ENCODE results near the gene SURF1.

DNA sequence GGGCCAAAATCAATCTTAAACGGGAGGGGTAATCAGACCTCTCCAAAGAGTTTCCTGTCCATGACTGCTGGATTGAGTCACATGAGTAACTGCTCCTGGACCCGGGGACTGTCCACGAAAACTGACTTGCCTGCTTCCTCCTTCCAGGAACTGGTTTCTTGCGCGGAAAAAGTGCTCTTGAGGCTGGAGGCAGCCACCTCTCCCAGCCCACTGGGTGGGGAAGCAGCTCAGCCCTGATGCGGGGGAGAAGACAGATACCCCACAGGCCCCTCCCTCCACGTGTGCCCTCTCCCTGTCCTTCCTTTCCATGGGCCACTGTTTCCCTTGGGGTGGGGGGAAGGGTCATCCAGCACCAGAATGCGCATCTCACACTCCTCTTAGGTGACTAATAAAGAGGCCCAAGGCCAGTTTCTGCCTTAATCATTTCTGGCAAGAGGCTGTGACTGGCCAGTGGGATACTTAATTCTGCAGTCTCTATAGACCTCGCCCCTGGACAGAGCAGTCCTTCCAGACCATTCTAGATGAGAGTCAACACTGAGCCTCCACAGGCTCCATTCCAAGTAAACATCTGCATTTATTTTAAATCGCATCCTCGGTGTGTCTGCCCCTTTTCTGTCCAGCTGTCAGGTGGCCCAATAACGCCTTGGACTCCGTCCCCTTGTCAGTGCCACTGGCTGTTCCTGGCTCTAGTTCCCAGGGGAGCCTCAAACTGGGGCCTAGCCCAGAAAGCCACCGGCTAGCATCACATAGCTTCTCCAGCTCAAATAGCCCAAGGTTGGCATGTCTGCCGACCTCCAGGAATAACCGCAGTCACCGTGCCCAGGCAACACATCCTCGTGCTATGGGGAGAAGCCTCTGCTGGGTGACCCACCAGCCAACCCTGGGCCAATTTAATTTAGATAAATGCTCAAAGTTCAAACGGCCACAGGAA, 49.5 kb upstream of the SURF1 start:
- TF ChIP-seq, protein P1, sequence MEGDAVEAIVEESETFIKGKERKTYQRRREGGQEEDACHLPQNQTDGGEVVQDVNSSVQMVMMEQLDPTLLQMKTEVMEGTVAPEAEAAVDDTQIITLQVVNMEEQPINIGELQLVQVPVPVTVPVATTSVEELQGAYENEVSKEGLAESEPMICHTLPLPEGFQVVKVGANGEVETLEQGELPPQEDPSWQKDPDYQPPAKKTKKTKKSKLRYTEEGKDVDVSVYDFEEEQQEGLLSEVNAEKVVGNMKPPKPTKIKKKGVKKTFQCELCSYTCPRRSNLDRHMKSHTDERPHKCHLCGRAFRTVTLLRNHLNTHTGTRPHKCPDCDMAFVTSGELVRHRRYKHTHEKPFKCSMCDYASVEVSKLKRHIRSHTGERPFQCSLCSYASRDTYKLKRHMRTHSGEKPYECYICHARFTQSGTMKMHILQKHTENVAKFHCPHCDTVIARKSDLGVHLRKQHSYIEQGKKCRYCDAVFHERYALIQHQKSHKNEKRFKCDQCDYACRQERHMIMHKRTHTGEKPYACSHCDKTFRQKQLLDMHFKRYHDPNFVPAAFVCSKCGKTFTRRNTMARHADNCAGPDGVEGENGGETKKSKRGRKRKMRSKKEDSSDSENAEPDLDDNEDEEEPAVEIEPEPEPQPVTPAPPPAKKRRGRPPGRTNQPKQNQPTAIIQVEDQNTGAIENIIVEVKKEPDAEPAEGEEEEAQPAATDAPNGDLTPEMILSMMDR (IDR thresholded peaks at IDR 0.05; ENCODE audit: low read length) = no peak
- TF ChIP-seq EZH2 (IDR thresholded peaks at IDR 0.05; ENCODE audit: borderline replicate concordance, low read length) = no peak

Measured in OCI-LY1 (cell line).